ENCODE data around the gene FZD2.
A peak's percentile ranks its signal among the peaks of the same experiment; 100 is the strongest.
"Not testable (repeated sequence)": the region's sequence is repeated elsewhere in the genome, so short reads cannot be mapped to it uniquely, and the experiment has no call there.

Gene FZD2

GRCh38 chr17:44556832-44557606, at the start of gene FZD2:
TSS of gene FZD2 (plus strand) at chr17:44557484. CDS start at chr17:44557689, 205 bp downstream.
- peak; percentile 95 for DNase-seq (ENCODE audit: low spot score)

- DNase-seq (ENCODE audit: low spot score): not testable (repeated sequence)
Measured at GRCh38 chr17:44511241-44512134, 45.8 kb upstream of the FZD2 start.

GRCh38 chr17:44518032-44518431, 39.3 kb upstream of the FZD2 start:
- DNase-seq (ENCODE audit: low spot score): peak; percentile 58

- DNase-seq (ENCODE audit: low spot score): peak; percentile 85
Measured at GRCh38 chr17:44522883-44523671, 34.2 kb upstream of the FZD2 start.

GRCh38 chr17:44523672-44523972, 33.7 kb upstream of the FZD2 start:
- DNase-seq (ENCODE audit: low spot score): no peak

- DNase-seq (ENCODE audit: low spot score): no peak
Measured at GRCh38 chr17:44527102-44527501, 30.2 kb upstream of the FZD2 start.

GRCh38 chr17:44527954-44528353, 29.3 kb upstream of the FZD2 start:
- DNase-seq (ENCODE audit: low spot score): no peak

- no peak for DNase-seq (ENCODE audit: low spot score)
Measured at GRCh38 chr17:44529864-44530263, 27.4 kb upstream of the FZD2 start.

GRCh38 chr17:44530896-44531418, 26.3 kb upstream of the FZD2 start:
- no peak for DNase-seq (ENCODE audit: low spot score)

- peak; percentile 94 for DNase-seq (ENCODE audit: low spot score)
Measured at GRCh38 chr17:44533533-44534246, 23.6 kb upstream of the FZD2 start.

- DNase-seq (ENCODE audit: low spot score): no peak
Measured at GRCh38 chr17:44536090-44536953, 21.0 kb upstream of the FZD2 start.

- not testable (repeated sequence) for DNase-seq (ENCODE audit: low spot score)
Measured at GRCh38 chr17:44537922-44538321, 19.4 kb upstream of the FZD2 start.

GRCh38 chr17:44539673-44540072, 17.6 kb upstream of the FZD2 start:
- DNase-seq (ENCODE audit: low spot score): no peak

- DNase-seq (ENCODE audit: low spot score): no peak
Measured at GRCh38 chr17:44540246-44541084, 16.8 kb upstream of the FZD2 start.

GRCh38 chr17:44541884-44542581, 15.3 kb upstream of the FZD2 start:
- DNase-seq (ENCODE audit: low spot score): no peak

- DNase-seq (ENCODE audit: low spot score): peak; percentile 89
Measured at GRCh38 chr17:44543213-44543904, 13.9 kb upstream of the FZD2 start.

- no peak for DNase-seq (ENCODE audit: low spot score)
Measured at GRCh38 chr17:44543905-44544523, 13.3 kb upstream of the FZD2 start.

Measured in AG20443 (cell line).